ENCODE results near the gene EPHA10.
"Not testable (repeated sequence)": the region's sequence is repeated elsewhere in the genome, so short reads cannot be mapped to it uniquely, and the experiment has no call there.

EPHA10 gene

DNA sequence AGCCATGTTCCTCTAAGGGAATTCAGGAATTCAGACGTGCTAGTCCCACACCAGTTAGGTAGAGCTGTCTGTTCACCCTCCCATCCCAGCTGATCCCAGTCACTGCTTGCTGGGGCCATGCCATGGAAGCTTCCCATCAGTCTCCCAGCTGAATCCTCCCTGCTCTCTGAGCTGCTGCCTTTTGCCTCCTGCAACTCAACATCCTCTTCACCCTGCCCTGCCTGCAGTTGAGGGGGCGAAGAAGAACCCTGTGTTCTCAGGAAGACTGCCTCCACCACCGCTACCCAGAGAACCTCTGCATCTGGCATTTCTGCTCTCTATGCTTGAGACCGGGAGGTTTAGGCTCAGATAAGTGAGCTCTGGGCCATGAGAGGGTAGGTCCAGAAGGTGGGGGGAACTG lies 56.4 kb downstream of the EPHA10 start:
- no peak for DNase-seq

DNA sequence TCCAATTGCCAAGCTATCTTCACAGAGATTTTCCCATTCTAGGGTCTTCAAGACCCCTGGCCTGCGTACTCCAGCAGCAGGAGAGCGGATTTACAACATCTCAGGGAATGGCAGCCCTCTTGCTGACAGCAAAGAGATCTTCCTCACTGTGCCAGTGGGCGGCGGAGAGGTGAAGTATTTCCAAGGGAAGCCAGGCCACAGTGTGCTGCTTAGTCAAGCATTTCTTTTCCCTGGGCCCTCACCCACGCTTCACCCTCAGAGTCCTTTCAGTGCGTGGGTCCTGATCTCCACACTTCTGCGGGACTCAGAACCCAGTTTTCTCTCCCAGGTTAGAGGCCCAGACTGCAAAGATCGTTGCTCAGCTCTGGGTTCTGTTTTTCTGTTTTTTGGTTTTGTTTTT lies 59.5 kb downstream of the EPHA10 start:
- DNase-seq = peak; percentile 25

DNA sequence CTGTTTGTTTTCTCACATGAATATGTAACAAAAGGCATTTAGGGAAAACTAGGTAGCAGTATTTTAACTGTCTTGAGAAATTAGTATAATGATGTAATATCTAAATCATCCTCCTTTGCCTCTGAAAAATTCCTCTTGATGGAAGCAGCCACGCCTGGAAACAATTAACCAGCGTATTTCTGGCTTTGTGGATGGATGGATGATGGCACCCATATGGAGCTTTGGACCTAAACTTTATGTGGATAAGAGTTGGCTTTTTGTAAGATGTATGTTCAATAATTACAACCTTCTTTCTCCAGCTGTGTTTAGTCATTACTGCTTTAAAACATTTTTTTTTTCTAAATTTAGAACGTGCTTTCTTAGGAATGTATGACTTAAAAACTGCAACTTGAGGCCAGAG lies 60.0 kb downstream of the EPHA10 start:
- no peak for DNase-seq

DNA sequence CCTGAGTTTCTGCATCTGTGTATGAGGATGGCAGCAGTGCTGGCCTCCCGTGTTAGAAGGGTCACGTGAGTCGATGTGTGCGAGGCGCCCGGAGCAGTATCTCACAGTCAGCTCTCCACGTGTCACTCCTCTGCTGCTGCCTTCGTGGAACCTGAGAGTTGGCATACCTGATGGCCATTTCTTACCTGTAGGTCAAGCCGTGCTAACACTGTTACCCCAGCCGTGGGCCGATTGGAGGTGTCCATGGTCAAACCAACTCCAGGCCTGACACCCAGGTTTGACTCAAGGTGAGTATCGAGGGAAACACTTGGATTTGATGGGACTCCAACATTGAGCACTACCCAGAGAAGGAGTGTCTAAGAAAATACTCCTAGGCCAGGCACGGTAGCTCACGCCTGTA lies 61.9 kb downstream of the EPHA10 start:
- no peak for DNase-seq

DNA sequence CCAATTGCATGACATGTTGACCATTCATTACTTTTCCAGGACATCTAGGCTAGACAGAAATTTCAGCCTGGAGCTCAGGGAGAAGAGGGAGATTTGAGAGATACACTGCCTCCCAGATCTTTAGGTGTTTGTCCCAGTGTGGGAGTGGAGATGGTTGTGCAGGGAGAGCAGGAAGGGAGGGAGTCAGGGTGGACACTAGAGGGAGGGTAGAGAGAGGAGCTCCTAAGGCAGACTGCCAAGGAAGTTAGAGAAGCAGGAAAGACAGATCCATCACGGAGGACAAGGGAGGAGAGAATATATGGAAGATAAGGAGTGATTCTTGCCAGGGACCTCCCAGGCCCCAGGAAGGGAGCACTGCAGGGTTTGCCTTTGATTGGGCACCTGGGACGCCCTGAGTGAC lies 63.9 kb downstream of the EPHA10 start:
- no peak for DNase-seq

DNA sequence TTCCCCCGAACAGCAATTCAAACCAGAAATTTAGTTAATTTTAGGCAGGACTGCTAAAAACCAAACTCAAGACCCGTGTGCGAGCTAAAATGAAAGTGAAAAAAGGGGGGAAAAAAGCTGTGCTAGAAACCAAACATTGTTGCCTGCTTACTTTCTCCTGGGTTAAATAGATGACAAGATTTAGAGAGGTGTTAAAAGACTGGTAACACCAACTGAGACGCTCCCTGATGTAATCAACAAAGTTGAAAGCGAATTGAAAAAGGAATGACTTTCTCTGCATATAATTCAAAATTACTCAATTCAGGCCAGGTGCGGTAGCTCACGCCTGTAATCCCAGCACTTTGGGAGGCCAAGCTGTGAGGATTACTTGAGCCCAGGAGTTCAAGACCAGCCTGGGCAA lies 65.8 kb downstream of the EPHA10 start:
- no peak for DNase-seq

DNA sequence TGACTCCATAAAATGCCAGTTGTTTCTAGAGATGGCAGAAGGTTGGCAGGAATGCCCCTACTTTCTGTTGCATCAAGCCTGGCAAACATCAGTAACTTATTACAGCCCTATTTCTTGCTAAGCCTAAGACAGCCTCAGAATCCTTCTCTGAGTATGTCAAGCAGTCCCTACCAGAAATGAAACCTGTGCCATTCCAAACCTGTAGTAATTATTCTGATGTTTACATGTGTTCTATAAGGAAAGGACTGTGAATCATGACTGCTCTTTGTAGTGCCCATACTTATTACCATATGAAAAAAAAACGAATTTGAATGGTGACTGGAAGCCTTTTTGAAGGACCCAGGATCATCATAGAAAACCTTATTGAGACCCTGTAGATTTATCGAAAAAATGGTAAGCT lies 67.2 kb downstream of the EPHA10 start:
- no peak for DNase-seq

DNA sequence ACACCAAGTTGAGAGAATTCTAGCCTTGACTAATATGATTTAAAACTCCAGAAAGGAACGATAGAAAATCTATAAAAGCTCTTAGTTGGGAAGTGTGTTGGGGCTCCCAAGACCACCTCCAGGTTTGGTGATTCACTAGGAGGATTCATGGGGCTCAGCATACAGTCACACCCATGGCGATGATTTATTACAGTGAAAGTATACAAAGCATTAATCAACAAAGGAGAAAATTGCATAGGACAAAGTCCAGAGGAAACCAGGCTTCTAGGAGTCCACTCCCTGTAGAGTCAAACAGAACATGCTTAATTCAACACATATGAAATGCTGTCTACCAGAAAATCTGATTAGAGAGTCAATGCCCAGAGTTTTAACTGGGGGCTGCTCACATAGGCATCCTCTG lies 67.8 kb downstream of the EPHA10 start:
- DNase-seq = no peak

DNA sequence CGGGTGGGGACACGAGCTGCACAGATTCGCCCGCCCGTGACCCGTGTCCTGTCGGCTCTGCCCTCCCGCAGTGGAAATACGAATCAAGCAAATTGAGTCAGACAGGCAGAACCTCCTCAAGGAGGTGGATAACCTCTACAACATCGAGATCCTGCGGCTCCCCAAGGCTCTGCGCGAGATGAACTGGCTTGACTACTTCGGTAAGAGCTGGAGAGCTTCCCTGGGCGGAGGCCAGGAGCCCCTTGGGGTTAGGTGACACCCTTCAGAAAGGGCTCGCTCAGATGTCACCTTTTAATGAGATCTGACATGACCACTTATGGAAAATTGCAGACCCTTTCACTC lies 72.1 kb downstream of the EPHA10 start:
- no peak for DNase-seq

DNA sequence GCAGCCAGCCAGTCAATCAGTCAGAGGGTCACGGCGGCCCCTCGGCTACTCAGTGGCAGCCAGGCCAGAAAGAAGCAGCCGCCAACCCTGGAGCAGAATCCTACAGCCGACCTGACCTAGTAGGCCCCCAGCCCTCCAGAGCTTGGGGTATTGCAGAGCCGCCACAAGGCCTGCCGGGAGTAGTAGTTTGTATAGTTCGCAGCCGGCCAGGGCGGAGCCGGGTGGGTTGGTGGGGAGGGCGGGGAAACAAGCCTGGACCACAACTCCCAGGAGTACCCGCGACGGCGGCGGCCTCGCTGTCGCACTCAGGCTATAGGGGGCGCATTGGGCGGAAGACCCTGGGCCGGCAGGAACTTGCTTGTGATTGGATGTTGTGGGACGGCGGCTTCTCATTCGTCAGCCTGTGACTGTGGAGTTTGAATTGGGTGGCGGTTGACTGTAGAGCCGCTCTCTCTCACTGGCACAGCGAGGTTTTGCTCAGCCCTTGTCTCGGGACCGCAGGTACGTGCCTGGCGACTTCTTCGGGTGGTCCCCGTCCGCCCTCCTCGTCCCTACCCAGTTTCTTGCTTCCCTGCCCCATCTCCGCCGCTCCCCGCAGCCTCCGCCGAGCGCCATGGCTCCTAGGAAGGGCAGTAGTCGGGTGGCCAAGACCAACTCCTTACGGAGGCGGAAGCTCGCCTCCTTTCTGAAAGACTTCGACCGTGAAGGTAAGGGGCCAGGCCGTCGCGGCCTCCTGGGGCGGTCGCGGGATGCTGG lies 72.7 kb downstream of the EPHA10 start, which contains the start of gene CDCA8:
Gene CDCA8, plus strand, starts transcription at position 439 of the 756 bp plus-strand sequence. Its CDS starts 175 bp downstream, at position 614.
- peak; percentile 99 for DNase-seq

DNA sequence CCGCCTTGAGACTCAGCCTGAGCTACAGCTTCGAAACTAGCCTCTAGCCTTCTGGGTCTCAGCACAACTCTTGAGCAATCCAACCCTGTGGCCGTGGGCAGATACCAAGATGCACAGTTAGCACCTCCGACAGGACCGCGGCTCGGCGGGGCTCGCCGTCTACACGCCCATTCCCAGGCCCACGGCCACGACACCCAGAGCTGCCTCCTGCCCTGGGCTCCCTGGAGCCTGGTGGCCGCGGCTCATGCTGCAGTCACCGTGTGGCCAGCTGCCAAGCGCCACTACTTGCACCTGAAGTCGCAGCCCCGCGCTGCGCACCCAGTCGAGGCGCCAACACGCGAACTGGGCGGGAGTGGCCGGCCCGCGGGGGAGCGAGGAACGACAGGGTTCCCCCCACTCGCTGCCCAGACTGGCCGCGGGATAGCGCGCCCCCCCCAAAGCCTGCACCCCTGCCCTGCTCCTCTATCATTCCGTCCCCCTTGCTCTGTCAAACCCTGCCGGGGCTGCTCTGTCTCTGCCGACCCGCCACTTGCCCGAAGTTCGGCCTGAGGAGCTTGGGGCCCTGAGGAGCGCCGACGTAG lies 73.3 kb downstream of the EPHA10 start:
- peak; percentile 52 for DNase-seq

DNA sequence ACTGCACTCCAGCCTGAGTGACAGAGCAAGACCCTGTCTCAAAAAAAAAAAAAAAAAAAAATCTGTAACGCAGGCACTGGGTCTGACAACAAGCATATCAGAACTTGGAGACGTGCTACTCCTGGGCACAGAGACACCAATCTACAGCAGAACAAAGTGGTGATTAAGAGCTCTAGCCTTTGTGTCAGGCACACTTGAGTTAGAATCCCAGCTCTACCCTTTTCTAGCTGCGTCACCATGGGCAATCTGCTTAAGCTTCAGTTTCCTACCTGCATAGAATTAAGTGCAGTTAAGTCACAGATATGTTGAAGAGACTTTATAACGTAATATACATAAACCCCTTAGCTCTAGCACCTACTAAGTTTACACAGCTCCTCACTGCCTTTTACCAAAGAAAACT lies 76.0 kb downstream of the EPHA10 start:
- DNase-seq = no peak

DNA sequence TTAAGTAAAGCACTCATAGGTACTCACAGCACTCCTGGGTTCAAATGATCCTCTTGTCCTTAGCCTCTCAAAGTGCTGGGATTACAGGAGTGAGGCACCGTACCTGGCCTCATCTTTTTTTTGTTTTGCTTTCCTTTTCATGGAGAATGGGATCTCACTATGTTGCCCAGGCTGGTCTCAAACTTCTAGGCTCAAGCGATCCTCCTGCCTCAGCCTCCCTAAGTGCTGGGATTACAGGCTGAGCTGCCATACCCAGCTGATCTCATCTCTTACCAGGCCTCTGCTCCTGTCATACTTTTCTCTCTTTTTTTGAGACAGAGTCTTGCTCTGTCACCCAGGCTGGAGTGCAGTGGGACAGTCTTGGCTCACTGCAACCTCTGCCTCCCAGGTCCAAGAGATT lies 77.2 kb downstream of the EPHA10 start:
- not testable (repeated sequence) for DNase-seq

DNA sequence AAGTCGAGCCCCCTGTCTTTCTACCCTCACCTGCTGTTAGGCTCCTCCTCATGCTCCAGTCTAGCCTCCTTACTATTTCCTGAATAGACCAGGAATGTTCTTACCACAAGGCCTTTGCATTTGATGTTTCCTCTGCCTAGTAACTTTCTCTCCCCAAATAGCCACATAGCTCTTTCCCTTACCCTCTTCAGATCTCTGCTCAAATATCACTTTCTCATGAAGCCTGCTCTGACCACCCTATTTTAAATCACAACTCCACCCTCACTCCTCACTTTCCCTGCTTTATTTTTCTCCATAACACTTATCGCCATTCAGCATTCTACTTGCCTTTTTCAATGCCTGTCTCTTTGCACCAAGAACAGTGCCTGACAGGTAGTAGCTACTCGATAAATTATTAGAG lies 79.2 kb downstream of the EPHA10 start:
- DNase-seq = no peak

DNA sequence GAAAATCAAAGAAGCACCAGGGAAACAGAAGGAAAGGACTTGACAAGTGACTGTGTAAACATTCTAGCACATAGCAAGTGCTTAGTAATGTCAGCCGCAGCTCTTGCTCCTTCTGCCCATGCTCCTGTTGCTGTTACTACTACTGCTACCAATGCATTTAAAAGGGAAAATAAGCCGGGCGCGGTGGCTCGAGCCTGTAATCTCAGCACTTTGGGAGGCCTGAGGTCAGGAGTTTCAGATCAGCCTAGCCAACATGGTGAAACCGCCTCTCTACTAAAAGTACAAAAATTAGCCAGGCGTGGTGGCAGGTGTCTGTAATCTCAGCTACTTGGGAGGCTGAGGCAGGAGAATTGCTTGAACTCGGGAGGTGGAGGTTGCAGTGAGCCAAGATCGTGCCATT lies 80.7 kb downstream of the EPHA10 start:
- not testable (repeated sequence) for DNase-seq

DNA sequence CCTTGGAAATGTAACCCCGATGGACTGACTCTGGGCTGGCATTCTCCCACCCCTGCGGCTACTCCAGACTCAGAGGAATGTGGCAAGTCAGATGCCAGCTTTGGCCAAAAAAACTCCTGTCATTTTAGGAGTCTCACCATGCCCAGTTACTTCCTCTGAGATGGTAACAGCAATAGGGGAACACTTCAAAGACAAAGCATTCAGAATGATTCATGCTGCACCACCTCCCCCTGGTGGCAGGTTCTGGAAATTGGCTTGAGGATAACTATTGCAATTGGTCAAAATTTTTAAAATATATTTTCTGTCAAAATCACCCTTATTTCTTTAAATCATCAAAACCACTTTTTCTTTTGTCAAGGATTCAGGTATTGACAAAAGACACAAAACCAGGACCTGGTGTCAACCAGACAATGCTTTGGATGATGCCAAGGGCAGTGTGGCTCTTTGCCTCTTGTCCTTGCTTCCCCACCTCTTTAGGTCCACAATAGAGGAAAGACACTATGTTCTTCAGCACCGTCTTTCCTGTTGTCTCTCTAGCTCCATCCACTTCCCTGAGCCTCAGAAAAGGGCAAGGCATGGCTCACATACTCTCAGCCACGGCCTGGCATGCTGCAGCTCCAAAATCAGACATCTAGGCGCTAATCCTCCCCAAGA lies 82.5 kb downstream of the EPHA10 start:
- peak; percentile 85 for DNase-seq

DNA sequence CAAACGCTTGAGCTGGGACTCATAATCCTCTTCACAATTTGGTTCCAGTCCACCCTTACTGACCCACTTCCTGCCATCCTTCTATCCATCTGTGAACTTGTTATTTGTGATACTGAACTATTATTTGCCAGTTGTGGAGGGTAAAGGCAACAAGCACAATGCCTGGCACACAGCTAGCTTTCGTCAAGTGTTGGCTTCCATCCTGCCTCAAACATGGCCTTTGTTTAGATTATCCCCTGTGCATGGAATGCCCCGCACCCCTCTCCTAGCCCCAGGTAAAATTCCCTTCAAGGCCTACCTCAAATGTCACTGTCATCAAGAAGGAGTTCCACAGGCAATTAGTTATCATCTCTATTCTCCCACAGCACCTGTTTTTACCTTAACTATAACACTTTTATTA lies 84.0 kb downstream of the EPHA10 start:
- DNase-seq = no peak

DNA sequence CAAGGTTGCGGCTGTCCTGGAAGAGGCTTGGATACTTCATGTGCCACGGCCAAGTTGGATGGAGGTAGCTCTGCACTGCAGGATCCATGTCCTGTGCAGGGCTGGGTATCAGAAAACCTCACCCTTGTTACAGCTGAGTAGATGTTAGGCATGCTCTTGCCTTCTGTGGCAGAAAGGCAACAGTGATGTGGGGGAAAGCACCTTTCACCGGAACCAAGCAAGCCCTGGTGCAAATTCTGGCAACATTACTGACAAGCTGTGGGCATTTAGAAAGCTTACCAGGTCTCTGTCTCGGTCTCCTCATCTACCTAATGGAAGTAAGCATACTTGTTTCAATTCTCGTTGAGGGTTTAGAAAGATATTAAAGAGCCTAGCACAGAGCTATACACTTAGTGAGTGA lies 87.1 kb downstream of the EPHA10 start:
- no peak for DNase-seq

DNA sequence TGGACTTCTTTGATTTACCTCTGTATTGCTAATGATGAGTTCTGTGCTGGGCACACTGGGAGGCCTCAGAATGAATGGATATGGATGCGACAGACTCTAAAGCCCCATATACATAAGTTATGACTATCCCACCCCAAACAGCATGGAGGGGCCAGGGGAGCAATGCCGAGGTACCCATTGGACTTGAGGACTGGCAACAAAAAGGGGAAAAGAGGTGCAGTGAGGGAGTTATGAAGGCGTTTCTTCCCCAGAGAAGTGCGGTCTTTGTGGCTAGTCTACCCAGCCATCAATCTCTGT lies 87.8 kb downstream of the EPHA10 start:
- DNase-seq = no peak

DNA sequence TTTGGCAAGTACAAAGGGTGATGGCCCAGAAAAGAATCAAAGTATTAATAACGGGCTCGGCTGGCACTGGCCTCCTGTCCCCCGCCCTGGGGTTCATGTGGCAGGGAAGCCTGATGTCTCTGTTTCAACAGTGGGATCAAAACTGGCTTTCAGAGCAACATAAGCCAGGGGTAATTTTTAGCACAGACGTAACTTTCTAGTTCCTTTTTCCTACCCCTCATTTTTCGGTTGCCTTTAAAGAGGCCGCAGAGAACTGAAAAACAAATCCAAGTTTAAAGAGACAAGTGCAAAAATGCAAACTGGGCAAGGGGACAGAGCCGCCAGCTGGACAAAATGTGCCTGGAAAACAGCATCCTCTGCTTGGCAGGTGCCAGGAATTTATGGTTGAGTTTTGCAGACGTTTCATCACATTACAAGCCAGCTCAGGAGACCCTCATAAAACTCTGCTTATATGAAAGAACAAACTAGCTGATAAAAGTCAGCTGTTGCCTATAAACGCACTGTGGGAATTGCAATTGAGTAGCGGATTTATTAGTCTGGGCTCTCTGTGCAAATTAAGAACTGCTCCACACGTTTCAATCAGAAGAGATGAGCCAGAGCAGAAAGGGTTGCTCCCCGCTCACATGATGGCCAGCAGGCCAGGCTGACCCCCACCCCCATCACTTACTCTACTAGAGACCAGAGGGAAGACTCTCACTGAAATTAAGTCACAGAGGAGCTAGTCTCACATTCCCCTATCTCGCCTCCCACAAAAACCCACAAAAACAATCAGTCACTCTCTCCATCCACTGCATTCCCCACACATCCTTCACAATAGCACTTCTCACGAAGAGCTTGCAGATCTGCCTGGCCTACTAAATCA lies 88.4 kb downstream of the EPHA10 start:
- DNase-seq = no peak

DNA sequence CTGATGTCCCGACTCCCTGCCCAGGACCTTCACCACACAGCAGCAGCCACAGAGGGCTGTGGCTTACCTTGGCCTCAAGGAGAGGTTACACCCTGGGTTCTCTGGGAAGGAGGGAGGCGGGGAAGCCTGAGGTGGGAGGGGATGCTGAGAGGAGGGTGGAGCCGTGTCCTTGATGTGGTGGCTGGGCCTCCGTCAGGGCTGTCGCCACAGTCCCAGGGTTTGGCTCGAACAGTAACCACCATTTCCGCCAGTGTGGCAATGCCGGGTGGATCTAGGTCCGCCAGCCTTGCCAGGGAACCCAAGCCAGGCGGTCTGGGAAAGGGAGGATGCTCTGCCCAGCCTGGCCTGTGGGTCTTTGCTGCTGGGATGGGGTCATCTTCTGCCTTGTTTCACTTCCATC lies 91.0 kb downstream of the EPHA10 start:
- peak; percentile 84 for DNase-seq

DNA sequence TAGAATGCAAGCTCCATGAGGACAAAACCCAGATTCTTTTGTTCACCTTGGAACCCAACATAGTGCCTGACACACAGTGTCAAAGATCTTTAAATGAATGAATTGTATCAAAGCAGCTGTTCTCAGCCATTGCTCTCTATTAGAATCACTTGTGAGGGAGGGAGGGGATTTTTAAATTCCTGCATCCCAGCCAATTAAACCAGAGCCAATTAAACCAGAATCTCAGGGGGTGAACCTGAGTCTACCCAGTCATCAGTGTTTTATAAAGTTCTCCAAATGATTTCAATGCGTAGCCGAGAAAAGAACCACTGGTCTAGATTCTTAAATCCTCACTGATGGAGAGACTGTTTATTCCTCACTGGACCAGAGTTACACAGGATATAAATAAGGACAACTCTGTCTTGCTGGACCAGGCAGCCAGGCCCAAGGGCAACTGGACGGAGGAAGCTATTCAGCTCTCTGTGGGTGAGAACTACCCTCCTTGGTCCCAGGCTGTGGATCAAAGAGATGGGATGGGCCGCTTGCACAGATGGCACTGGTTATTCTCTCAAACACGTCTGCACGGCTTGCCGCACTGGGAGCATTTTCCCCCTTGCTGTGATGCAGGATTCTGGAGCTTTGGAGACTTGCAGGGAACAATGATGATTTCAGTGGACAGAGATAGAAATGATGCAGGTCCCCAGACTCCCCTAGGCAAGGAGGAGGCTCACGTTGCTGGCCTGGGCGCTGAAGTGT lies 92.6 kb downstream of the EPHA10 start:
- no peak for DNase-seq

DNA sequence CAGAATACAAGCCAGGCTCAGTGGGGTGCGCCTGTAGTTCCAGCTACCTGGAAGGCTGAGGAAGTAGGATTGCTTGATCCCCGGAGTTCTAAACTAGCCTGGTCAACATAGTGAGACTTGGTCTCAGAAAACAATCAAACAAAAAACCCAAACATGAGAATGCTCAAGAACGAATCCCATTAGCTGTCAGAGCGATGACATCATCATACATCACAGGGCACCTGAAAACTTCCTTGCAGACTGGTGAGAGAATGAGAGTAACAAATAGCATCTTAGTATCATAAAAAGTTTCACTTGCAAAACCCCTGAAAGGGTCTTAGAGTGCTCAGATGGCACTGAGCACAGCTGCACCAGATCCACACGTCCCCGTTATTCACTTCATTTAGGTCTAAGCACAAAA lies 93.7 kb downstream of the EPHA10 start:
- DNase-seq = no peak

Data from stimulated activated CD4-positive, alpha-beta T cell treated with anti-CD3 and anti-CD28 coated beads, Interleukin-15, amount 100 ng/mL, for 24 hours (primary cell).